Activated CD8-positive, alpha-beta T cell treated with anti-CD3 and anti-CD28 coated beads for 36 hours (primary cell): Measurements from ENCODE around the gene NEUROD2. TPM values are rescaled to one million over a fixed set of nuclear protein-coding genes. Genes with fewer than 3 reads are reported as not detected.

ENCODE experiments used
- ATAC-seq: fragments of 200-7000 bp; cut with Tn5 transposase; one replicate; pipeline ENCODE4 v1.10.0; 2021; ENCODE audit warnings: mild to moderate bottlenecking, moderate library complexity
- CTCF ChIA-PET: fragments of 350-600 bp; sonication (Branson Sonifier 250); formaldehyde crosslinking; loops from one replicate; lab custom pipeline; 2021; ENCODE audit warnings: antibody characterized with exemption; lab: Charles Lee
- POLR2A ChIA-PET: fragments of 350-600 bp; sonication (Branson Sonifier 250); formaldehyde crosslinking; loops from one replicate; lab custom pipeline; 2021; ENCODE audit warnings: antibody characterized with exemption; lab: Charles Lee
- DNase-seq: peaks from one replicate; pipeline ENCODE4 v3.0.0-alpha.2; 2020
- H3K27ac Mint-ChIP-seq: one replicate; pipeline ENCODE4 v1.8.0; 2021; ENCODE audit warnings: mild to moderate bottlenecking, mixed read lengths
- H3K27me3 Mint-ChIP-seq: one replicate; pipeline ENCODE4 v1.8.0; 2021; ENCODE audit warnings: mixed read lengths
- H3K36me3 Mint-ChIP-seq: one replicate; pipeline ENCODE4 v1.8.0; 2021; ENCODE audit warnings: low read depth, mixed read lengths
- H3K4me1 Mint-ChIP-seq: one replicate; pipeline ENCODE4 v1.8.0; 2021; ENCODE audit warnings: low read depth, mixed read lengths
- H3K4me3 Mint-ChIP-seq: one replicate; pipeline ENCODE4 v1.8.0; 2021; ENCODE audit warnings: mild to moderate bottlenecking, moderate library complexity, mixed read lengths
- H3K9me3 Mint-ChIP-seq: one replicate; pipeline ENCODE4 v1.8.0; 2021; ENCODE audit warnings: mixed read lengths
- intact Hi-C: fragments of 100-400 bp; cut with micrococcal nuclease; formaldehyde crosslinking; loops from one replicate; pipeline ENCODE4 v1.10.0; 2022
- total RNA-seq, 2 experiments: library from RNA; stranded (reverse); gene quantifications; one replicate each; pipeline ENCODE4 v1.2.3, GENCODE V29; 2021
- TF ChIP-seq, protein P1 (sequence below): fragments of 200-600 bp; IDR thresholded peaks from one replicate; pipeline ENCODE4 v1.8.0; 2022; ENCODE audit warnings: antibody characterized with exemption, mild to moderate bottlenecking

The NEUROD2 gene
- total RNA-seq, 2 experiments from 2014 or later, result not detected

DNA sequence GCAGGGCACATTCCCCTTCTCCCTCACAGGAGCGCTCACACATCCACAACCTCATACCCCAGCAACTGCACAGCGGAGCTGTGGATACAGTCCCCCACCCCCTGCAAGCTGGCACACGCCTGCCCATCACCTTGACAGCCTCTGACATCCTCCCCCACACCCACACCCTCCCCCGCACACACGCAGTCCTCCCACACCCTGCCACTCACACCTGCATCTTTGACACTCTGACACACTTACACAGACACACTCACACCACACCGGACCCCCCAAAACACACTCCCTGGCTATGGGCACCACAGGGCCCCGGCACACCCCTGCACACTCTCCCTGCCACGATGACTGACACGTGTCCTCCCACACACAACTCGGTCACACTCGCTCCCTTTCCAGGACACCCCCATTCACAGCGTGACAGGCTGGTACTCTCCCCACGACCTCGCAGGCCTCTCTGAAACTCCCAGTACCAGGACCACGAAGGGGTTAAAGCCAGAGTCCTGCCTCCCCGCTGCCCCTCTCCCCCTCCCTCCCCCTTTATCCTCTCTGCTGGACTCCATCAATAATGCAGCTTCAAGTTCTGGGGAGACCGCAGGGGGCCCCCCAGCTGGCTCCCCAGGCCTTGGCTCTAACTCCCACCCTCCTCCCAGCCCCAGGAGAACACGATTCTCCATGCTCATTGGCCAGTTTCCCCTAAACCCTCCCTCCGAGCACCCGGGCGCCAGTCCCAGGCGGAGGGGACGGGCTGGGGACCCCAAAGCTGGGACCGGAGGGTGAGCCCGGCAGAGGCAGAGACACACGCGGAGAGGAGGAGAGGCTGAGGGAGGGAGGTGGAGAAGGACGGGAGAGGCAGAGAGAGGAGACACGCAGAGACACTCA lies 18.7 kb upstream of the NEUROD2 start, which contains the start of gene PPP1R1B:
Gene PPP1R1B (plus strand): TSS at position 782 of the 876 bp plus-strand sequence. CDS start 441 bp downstream, outside the sequence.
- Mint-ChIP-seq H3K27me3 (peaks cover 28% of the 10 kb centered on the region), H3K4me1 (peaks cover 23% of the 10 kb centered on the region), H3K4me3 (peak within 1 kb of the TSS; percentile 33), H3K9me3 (no peaks in the 10 kb centered on the region), H3K27ac (no peak within 1 kb of the TSS), H3K36me3 (no peaks in the 10 kb centered on the region)
- intact Hi-C loops, result loop anchor here (10.0 kb wide), 1 partner anchor 358 kb away; the partner anchor contains the start of gene PSMD3
- ChIA-PET CTCF (interaction anchor here (7.8 to 10.5 kb wide), 4 partner anchors 8 to 78 kb away, joined by 111 to 224 read pairs (median 146); partner anchors contain the start of genes PNMT, STARD3 and TCAP), POLR2A (interaction anchor here (0.8 to 1.3 kb wide), 2 partner anchors 103 to 150 kb away, joined by 3 read pairs; partner anchors contain the start of gene MIEN1)
- ATAC-seq, result no peak
- TF ChIP-seq, protein P1, sequence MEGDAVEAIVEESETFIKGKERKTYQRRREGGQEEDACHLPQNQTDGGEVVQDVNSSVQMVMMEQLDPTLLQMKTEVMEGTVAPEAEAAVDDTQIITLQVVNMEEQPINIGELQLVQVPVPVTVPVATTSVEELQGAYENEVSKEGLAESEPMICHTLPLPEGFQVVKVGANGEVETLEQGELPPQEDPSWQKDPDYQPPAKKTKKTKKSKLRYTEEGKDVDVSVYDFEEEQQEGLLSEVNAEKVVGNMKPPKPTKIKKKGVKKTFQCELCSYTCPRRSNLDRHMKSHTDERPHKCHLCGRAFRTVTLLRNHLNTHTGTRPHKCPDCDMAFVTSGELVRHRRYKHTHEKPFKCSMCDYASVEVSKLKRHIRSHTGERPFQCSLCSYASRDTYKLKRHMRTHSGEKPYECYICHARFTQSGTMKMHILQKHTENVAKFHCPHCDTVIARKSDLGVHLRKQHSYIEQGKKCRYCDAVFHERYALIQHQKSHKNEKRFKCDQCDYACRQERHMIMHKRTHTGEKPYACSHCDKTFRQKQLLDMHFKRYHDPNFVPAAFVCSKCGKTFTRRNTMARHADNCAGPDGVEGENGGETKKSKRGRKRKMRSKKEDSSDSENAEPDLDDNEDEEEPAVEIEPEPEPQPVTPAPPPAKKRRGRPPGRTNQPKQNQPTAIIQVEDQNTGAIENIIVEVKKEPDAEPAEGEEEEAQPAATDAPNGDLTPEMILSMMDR, result no peak
- peak; percentile 56 for DNase-seq

DNA sequence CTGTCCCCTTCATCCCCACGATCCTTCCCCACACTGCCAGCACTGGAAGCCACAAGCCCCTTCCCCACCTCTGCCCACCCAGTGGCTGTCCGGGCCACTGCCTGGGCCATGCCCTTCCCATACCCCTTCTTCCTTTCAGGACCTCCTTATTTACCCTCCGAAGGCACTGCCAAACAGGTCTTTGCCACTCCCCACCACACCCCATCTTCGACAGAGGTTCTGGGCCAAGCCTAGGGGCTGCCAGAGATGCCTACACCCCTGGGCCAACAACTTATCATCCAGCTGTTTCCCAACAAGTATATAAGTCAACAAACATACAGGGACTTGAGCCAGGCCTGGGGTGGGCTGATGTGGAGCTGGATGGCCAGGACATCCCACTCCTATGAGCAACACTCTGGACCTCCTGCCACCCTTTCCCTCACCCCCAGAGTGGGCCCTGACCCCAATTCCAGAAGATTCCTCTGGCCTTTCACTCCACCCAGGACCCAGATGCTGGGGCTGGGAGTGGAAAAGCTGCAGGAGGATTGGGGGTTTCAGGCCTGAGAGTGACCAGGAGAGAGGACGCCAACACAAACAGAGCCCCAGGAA lies 17.6 kb upstream of the NEUROD2 start:
- ATAC-seq (no peak), DNase-seq (no peak)
- Mint-ChIP-seq H3K36me3 (no peaks in the 10 kb centered on the region), H3K9me3 (no peaks in the 10 kb centered on the region), H3K27ac (no peak overlapping the region), H3K27me3 (peaks cover 25% of the 10 kb centered on the region), H3K4me3 (no peak overlapping the region), H3K4me1 (peaks cover 20% of the 10 kb centered on the region)
- intact Hi-C loops, result loop anchor here (10.0 kb wide), 1 partner anchor 360 kb away; the partner anchor contains the start of gene PSMD3
- TF ChIP-seq, protein P1, result no peak
- ChIA-PET POLR2A (interaction anchor here (0.6 kb wide), 1 partner anchor 67 kb away, joined by 3 read pairs; no protein-coding TSS in a partner anchor), CTCF (interaction anchor here (1.0 to 10.5 kb wide), 11 partner anchors 9 to 129 kb away, joined by 3 to 224 read pairs (median 75); partner anchors contain the start of genes PNMT, STARD3 and TCAP)

DNA sequence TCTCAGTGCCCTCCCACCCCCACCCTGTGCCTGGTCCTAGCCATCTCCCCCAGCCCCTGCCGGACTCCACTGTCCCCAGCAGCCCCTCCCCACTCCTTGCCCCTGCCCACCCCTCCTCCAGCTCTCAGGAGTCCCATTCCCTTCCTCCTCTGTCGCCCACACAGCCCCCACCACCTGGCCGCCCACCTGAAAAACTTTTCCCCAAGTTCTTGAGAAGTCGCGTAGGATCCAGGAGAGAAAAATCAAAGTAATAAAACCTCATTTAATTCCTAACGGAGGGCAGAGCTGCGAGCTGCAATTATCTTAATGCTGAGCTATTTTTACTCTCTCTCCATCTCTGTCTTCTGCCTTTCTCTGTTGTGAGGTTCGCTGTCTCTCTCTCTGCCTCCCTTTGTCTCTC lies 16.6 kb upstream of the NEUROD2 start:
- Mint-ChIP-seq H3K27me3 (peaks cover 25% of the 10 kb centered on the region), H3K9me3 (no peaks in the 10 kb centered on the region), H3K36me3 (no peaks in the 10 kb centered on the region), H3K4me3 (no peak overlapping the region), H3K27ac (no peak overlapping the region), H3K4me1 (peaks cover 20% of the 10 kb centered on the region)
- intact Hi-C loops, result loop anchor here (5.0 to 10.0 kb wide), 3 partner anchors 77 to 360 kb away; partner anchors contain the start of gene PSMD3
- TF ChIP-seq, protein P1, result no peak
- CTCF ChIA-PET, result interaction anchor here (0.7 to 10.5 kb wide), 17 partner anchors 10 to 356 kb away, joined by 3 to 224 read pairs (median 26); partner anchors contain the start of genes PNMT, PSMD3, STARD3 and TCAP
- POLR2A ChIA-PET, result interaction anchor here (1.4 kb wide), 1 partner anchor 13 kb away, joined by 3 read pairs; no protein-coding TSS in a partner anchor
- DNase-seq (no peak), ATAC-seq (no peak)

DNA sequence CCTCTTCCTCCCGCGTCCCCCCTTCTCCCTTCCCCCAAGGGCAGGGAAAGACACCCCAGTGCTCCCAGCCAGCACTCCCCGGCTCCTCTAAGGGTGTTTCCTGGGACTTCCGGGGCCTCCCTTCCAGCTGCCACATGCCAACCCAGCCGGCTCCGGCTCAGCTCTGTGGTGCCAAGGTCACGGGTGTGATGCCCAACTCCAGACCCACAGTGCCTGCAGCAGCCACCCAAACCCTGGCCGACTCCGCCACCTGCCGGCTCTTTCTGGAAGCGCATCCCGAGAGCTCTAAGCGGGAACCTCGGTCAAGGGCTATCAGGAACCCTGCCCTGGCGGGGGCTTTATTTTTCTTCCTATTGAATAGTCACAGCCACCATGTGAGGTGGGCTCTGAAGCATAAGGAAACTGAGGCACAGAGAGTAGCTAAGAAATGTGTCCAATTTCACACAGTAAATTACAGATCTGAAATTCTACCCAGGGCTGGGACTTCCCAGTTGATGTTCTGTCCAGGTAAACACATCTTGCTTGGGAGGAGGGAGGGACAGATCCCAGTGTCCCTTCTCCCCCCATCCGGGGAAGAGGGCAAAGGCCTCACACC lies 15.7 kb upstream of the NEUROD2 start:
- DNase-seq (peak; percentile 92), ATAC-seq (peak; percentile 65)
- POLR2A ChIA-PET, result interaction anchor here (0.5 to 1.9 kb wide), 6 partner anchors 11 to 133 kb away, joined by 3 to 5 read pairs (median 4); no protein-coding TSS in a partner anchor
- no peaks in the 10 kb centered on the region for H3K9me3 Mint-ChIP-seq
- TF ChIP-seq, protein P1, result peak; percentile 85
- no peak overlapping the region for H3K4me3 Mint-ChIP-seq
- H3K4me1 Mint-ChIP-seq, result peaks cover 20% of the 10 kb centered on the region
- intact Hi-C loops, result loop anchor here (5.0 to 10.0 kb wide), 3 partner anchors 76 to 361 kb away; partner anchors contain the start of gene PSMD3
- H3K36me3 Mint-ChIP-seq, result no peaks in the 10 kb centered on the region
- H3K27ac Mint-ChIP-seq, result peak overlapping the region; percentile 66
- CTCF ChIA-PET, result interaction anchor here (0.6 to 10.5 kb wide), 49 partner anchors 10 to 576 kb away, joined by 3 to 224 read pairs (median 4); partner anchors contain the start of genes MIEN1, PNMT, PSMD3 and STARD3
- peaks cover 22% of the 10 kb centered on the region for H3K27me3 Mint-ChIP-seq
